H1 (cell line): ENCODE data around the gene RAB43. TPM values are rescaled to one million over a fixed set of nuclear protein-coding genes. Genes with fewer than 3 reads are reported as not detected.

ENCODE experiments used
- CTCF ChIA-PET: fragments of 300-600 bp; sonication (Branson Sonifier 250); formaldehyde crosslinking; loops from one replicate; lab custom pipeline; 2021; ENCODE audit not compliant: partially characterized antibody; lab: Charles Lee
- POLR2A ChIA-PET: fragments of 300-600 bp; sonication (Branson Sonifier 250); formaldehyde crosslinking; loops from one replicate; lab custom pipeline; 2021; ENCODE audit warnings: inconsistent platforms; ENCODE audit not compliant: partially characterized antibody; lab: Charles Lee
- DNase-seq, 2 experiments: peaks; one replicate each; pipeline versions ENCODE4 v3.0.0 to v3.0.0-alpha.2; 2010 to 2022; ENCODE audit warnings: low spot score in 2 of 2, low read depth in 1 of 2, mixed read lengths in 1 of 2
- FAIRE-seq: peaks from 2 replicates; lab custom pipeline; 2011; peaks lifted over from hg19 to GRCh38; lab: Jason Lieb, UNC
- H2AFZ ChIP-seq: 2 replicates; pipeline ENCODE4 v1.8.1; 2012; ENCODE audit warnings: low read length, inconsistent platforms
- H2AK5ac ChIP-seq: 2 replicates; pipeline ENCODE4 v1.6.1; 2013; ENCODE audit warnings: low read depth, low read length
- H2BK120ac ChIP-seq: replicated peaks from 2 replicates; pipeline ENCODE3; 2013; ENCODE audit warnings: low read depth, low read length, inconsistent platforms
- H2BK12ac ChIP-seq: 2 replicates; pipeline ENCODE4 v1.6.1; 2013; ENCODE audit warnings: low read depth, low read length
- H2BK15ac ChIP-seq: 2 replicates; pipeline ENCODE4 v1.6.1; 2013; ENCODE audit warnings: low read length
- H2BK20ac ChIP-seq: 2 replicates; pipeline ENCODE4 v1.6.1; 2013; ENCODE audit warnings: low read length
- H2BK5ac ChIP-seq: 2 replicates; pipeline ENCODE4 v1.6.1; 2013; ENCODE audit warnings: low read depth, low read length
- H3K14ac ChIP-seq: 2 replicates; pipeline ENCODE4 v1.6.1; 2013; ENCODE audit warnings: inconsistent platforms; ENCODE audit not compliant: insufficient read length
- H3K18ac ChIP-seq: 2 replicates; pipeline ENCODE4 v1.6.1; 2013; ENCODE audit warnings: low read length; ENCODE audit errors: extremely low read depth
- H3K23ac ChIP-seq: 2 replicates; pipeline ENCODE4 v1.6.1; 2013; ENCODE audit warnings: inconsistent platforms; ENCODE audit not compliant: insufficient read length
- H3K23me2 ChIP-seq: 2 replicates; pipeline ENCODE4 v1.6.1; 2013; ENCODE audit warnings: low read depth, low read length
- H3K27ac ChIP-seq: 2 replicates; pipeline ENCODE4 v1.6.1; 2011; ENCODE audit warnings: low read depth, low read length, inconsistent platforms
- H3K27me3 ChIP-seq, 4 experiments: replicated peaks in 1 of 4; 1 replicate in 1 of 4; 2 replicates in 3 of 4; pipeline versions ENCODE4 v1.6.1 to v1.8.1; 2011 to 2013; ENCODE audit warnings: low read length in 3 of 4, mild to moderate bottlenecking in 3 of 4, inconsistent platforms in 2 of 4, mixed read lengths in 2 of 4, moderate library complexity in 1 of 4; ENCODE audit not compliant: control insufficient read depth in 3 of 4, insufficient read depth in 3 of 4; ENCODE audit errors: extremely low read depth in 1 of 4
- H3K36me3 ChIP-seq, 4 experiments: 2 replicates each; pipeline versions ENCODE4 v1.6.1 to v1.8.1; 2011 to 2013; ENCODE audit warnings: mild to moderate bottlenecking in 4 of 4, low read length in 3 of 4, moderate library complexity in 2 of 4, control low read depth in 1 of 4, inconsistent platforms in 1 of 4; ENCODE audit not compliant: insufficient read depth in 4 of 4, control insufficient read depth in 2 of 4
- H3K4ac ChIP-seq: replicated peaks from 2 replicates; pipeline ENCODE3; 2013; ENCODE audit warnings: low read length, low read depth, mixed read lengths, inconsistent platforms; ENCODE audit not compliant: insufficient read length
- H3K4me1 ChIP-seq, 4 experiments: replicated peaks in 1 of 4; 1 replicate in 1 of 4; 2 replicates in 3 of 4; pipeline versions ENCODE4 v1.6.1 to v1.8.1; 2011 to 2013; ENCODE audit warnings: low read length in 3 of 4, inconsistent platforms in 2 of 4, mixed read lengths in 1 of 4; ENCODE audit not compliant: insufficient read depth in 4 of 4, control insufficient read depth in 3 of 4
- H3K4me2 ChIP-seq, 2 experiments: 2 replicates each; pipeline versions ENCODE4 v1.6.1 to v1.8.1; 2011 to 2013; ENCODE audit warnings: low read depth in 2 of 2, low read length in 2 of 2, control low read depth in 1 of 2, inconsistent platforms in 1 of 2, mild to moderate bottlenecking in 1 of 2; ENCODE audit not compliant: insufficient read depth in 1 of 2
- H3K4me3 ChIP-seq, 4 experiments: fragments of 200-600, 300-600 bp in 1 of 4; sonication (generic), shearing (Covaris generic), sonication (Bioruptor Twin) in 1 of 4; 2 replicates each; pipeline versions ENCODE4 v1.5.1 to v1.8.1; 2011 to 2016; ENCODE audit warnings: low read length in 4 of 4, low read depth in 3 of 4, control low read depth in 2 of 4, inconsistent platforms in 2 of 4, mild to moderate bottlenecking in 2 of 4, mixed read lengths in 1 of 4, moderate library complexity in 1 of 4; ENCODE audit not compliant: insufficient read depth in 2 of 4; ENCODE audit errors: extremely low read depth in 1 of 4
- H3K56ac ChIP-seq: replicated peaks from 2 replicates; pipeline ENCODE3; 2013; ENCODE audit warnings: low read depth, mild to moderate bottlenecking, mixed read lengths, low read length, inconsistent platforms; ENCODE audit not compliant: insufficient read length
- H3K79me1 ChIP-seq: 2 replicates; pipeline ENCODE4 v1.6.1; 2013; ENCODE audit warnings: low read depth, low read length, control low read depth
- H3K79me2 ChIP-seq, 2 experiments: 2 replicates each; pipeline versions ENCODE4 v1.6.1 to v1.8.1; 2012 to 2013; ENCODE audit warnings: low read length in 2 of 2, mild to moderate bottlenecking in 2 of 2, inconsistent platforms in 1 of 2; ENCODE audit not compliant: insufficient read depth in 2 of 2, control insufficient read depth in 1 of 2
- H3K9ac ChIP-seq, 4 experiments: replicated peaks in 1 of 4; 1 replicate in 1 of 4; 2 replicates in 3 of 4; pipeline versions ENCODE4 v1.6.1 to v1.8.1; 2011 to 2013; ENCODE audit warnings: low read depth in 3 of 4, low read length in 3 of 4, control low read depth in 2 of 4, mild to moderate bottlenecking in 2 of 4, moderate library complexity in 2 of 4, inconsistent platforms in 1 of 4; ENCODE audit errors: extremely low read depth in 1 of 4
- H3K9me3 ChIP-seq, 2 experiments: 2 replicates each; pipeline versions ENCODE4 v1.6.1 to v1.8.1; 2012 to 2013; ENCODE audit warnings: mild to moderate bottlenecking in 2 of 2, moderate library complexity in 2 of 2, control low read depth in 1 of 2, inconsistent platforms in 1 of 2, low read depth in 1 of 2, low read length in 1 of 2, mixed read lengths in 1 of 2; ENCODE audit not compliant: insufficient read depth in 2 of 2
- H4K20me1 ChIP-seq, 2 experiments: replicated peaks in 1 of 2; 2 replicates each; pipeline versions ENCODE3 to v1.8.1; 2011 to 2013; ENCODE audit warnings: inconsistent platforms in 2 of 2, low read length in 2 of 2, mild to moderate bottlenecking in 1 of 2; ENCODE audit not compliant: insufficient read depth in 2 of 2, control insufficient read depth in 1 of 2
- H4K5ac ChIP-seq: 2 replicates; pipeline ENCODE4 v1.6.1; 2013; ENCODE audit warnings: low read length, low read depth, mixed read lengths, inconsistent platforms; ENCODE audit not compliant: insufficient read length
- H4K8ac ChIP-seq: 2 replicates; pipeline ENCODE4 v1.8.0; 2013; ENCODE audit warnings: mild to moderate bottlenecking, moderate library complexity, low read length, inconsistent platforms; ENCODE audit not compliant: insufficient read depth; ENCODE audit errors: extremely low read depth
- H4K91ac ChIP-seq: replicated peaks from 2 replicates; pipeline ENCODE3; 2013; ENCODE audit warnings: low read length, mixed read lengths, inconsistent platforms; ENCODE audit not compliant: insufficient read length
- ATF3 ChIP-seq: IDR thresholded peaks from 2 replicates; pipeline ENCODE4 v1.6.1; 2011; ENCODE audit warnings: low read depth, mild to moderate bottlenecking, low read length; ENCODE audit not compliant: insufficient read depth
- E2F6 ChIP-seq: IDR thresholded peaks from 2 replicates; pipeline ENCODE4 v1.6.1; 2012; ENCODE audit warnings: inconsistent platforms
- GTF2F1 ChIP-seq: IDR thresholded peaks from 2 replicates; pipeline ENCODE4 v1.6.1; 2012; ENCODE audit warnings: low read depth, low read length, improper control_type of control experiment, borderline replicate concordance
- HDAC2 ChIP-seq, 2 experiments: fragments of 300-600 bp in 1 of 2; sonication (generic) in 1 of 2; IDR thresholded peaks; 2 replicates each; pipeline ENCODE4 v1.6.1; 2011 to 2012; ENCODE audit warnings: low read depth in 2 of 2, low read length in 2 of 2, mild to moderate bottlenecking in 2 of 2, moderate library complexity in 2 of 2, borderline replicate concordance in 1 of 2, inconsistent platforms in 1 of 2
- HDAC6 ChIP-seq: IDR thresholded peaks from one replicate; pipeline ENCODE4 v1.7.1; 2012; ENCODE audit warnings: low read depth, mild to moderate bottlenecking, inconsistent platforms, low read length, moderate library complexity
- KDM5A ChIP-seq: fragments of 200-600 bp; IDR thresholded peaks from 2 replicates; pipeline ENCODE4 v1.7.1; 2012; ENCODE audit warnings: mild to moderate bottlenecking, low read length, inconsistent platforms, mixed read lengths
- MAX ChIP-seq: IDR thresholded peaks from 2 replicates; pipeline ENCODE4 v1.6.1; 2012; ENCODE audit warnings: inconsistent platforms
- RAD21 ChIP-seq, 2 experiments: IDR thresholded peaks in 1 of 2; conservative IDR thresholded peaks in 1 of 2; 2 replicates each; pipeline ENCODE4 v1.6.1; 2011; ENCODE audit warnings: low read depth in 2 of 2, low read length in 2 of 2, improper control_type of control experiment in 1 of 2, inconsistent platforms in 1 of 2, mild to moderate bottlenecking in 1 of 2, moderate library complexity in 1 of 2
- TBP ChIP-seq: IDR thresholded peaks from 2 replicates; pipeline ENCODE4 v1.6.1; 2011; ENCODE audit warnings: low read depth, low read length, improper control_type of control experiment
- ZNF274 ChIP-seq: IDR thresholded peaks from 2 replicates; pipeline ENCODE4 v1.7.0; 2012; ENCODE audit warnings: low read length, borderline replicate concordance; ENCODE audit errors: extremely low read depth
- WGBS, 2 experiments: shearing (Covaris generic) in 1 of 2; methylation state at CpG; one replicate each; pipeline versions ENCODE4 v1.1.6 to v1.1.7; 2013 to 2015; ENCODE audit warnings: low lambda C conversion rate in 2 of 2, mixed read lengths in 2 of 2, inconsistent platforms in 1 of 2, low coverage in 1 of 2, missing lambda C conversion rate in 1 of 2; ENCODE audit not compliant: insufficient replicate concordance in 2 of 2, insufficient coverage in 1 of 2, insufficient read length in 1 of 2; ENCODE audit errors: extremely low coverage in 1 of 2, missing lambda C conversion rate in 1 of 2; 5-methylcytosine and 5-hydroxymethylcytosine counted together
- polyA plus RNA-seq, 7 experiments: library from polyadenylated mRNA; depleted of rRNA in 3 of 7; stranded (reverse) in 5 of 7; unstranded in 2 of 7; fragments of >200 nt in 5 of 7; fragments of 200-250 nt in 2 of 7; gene quantifications; 1 replicate in 5 of 7; 2 replicates in 1 of 7; 4 replicates in 1 of 7; pipeline versions ENCODE4 v1.2.1 to v1.2.3, GENCODE V29; 2011 to 2013; ENCODE audit warnings: missing spikeins in 2 of 7, mixed read lengths in 2 of 7
- total RNA-seq: library from RNA; stranded (reverse); fragmentation: NEBNext Ultra II Directional; extraction: Animal tissue kit (Norgen Biotek cat#: 25700); gene quantifications from 2 replicates; pipeline ENCODE4 v1.2.1, GENCODE V29; 2021

The RAB43 gene
- total and polyA plus RNA-seq, 2 of the 8 experiments (the other 6 are each of a cell fraction or from before 2014, with no cell fraction given) = 13.1 to 19.4 TPM

GRCh38 chr3:129114455-129114854 is 7.1 kb downstream of the RAB43 start:
- no peak overlapping the region for H3K56ac ChIP-seq
- H3K4ac ChIP-seq = peak overlapping the region; percentile 9
- no peak overlapping the region for H3K4me3 ChIP-seq
- no peak overlapping the region for H3K23ac ChIP-seq
- no peak overlapping the region for H3K14ac ChIP-seq
- H3K23me2 ChIP-seq = peaks cover under 1% of the 10 kb centered on the region; the same call in 1 of the 2 replicates
- H4K8ac ChIP-seq = no peak overlapping the region; the same call in 1 of the 2 replicates
- H3K4me1 ChIP-seq = peaks cover 7 to 19% (median 17%) of the 10 kb centered on the region in 4 experiments
- H2BK120ac ChIP-seq = no peak overlapping the region
- FAIRE-seq (peak; percentile 57), DNase-seq (no peak)
- peak overlapping the region; percentile 55 for H3K18ac ChIP-seq
- CTCF ChIA-PET = interaction anchor here (1.0 to 1.4 kb wide), 3 partner anchors 11 to 72 kb away, joined by 3 to 7 read pairs (median 3); no protein-coding TSS in a partner anchor
- POLR2A ChIA-PET = interaction anchor here (0.8 to 1.2 kb wide), 2 partner anchors 18 to 49 kb away, joined by 3 to 4 read pairs; no protein-coding TSS in a partner anchor
- H2BK15ac ChIP-seq = no peak overlapping the region
- H3K27ac ChIP-seq = peak overlapping the region; percentile 47
- no peaks in the 10 kb centered on the region for H3K9me3 ChIP-seq
- peaks cover 0 to 3% (median 3%) of the 10 kb centered on the region in 4 experiments; a peak in 1 of 8 replicates for H3K36me3 ChIP-seq
- no peaks in the 10 kb centered on the region for H4K20me1 ChIP-seq
- H2BK12ac ChIP-seq = peak overlapping the region; percentile 35; the same call in 1 of the 2 replicates
- peaks cover 5 to 51% of the 10 kb centered on the region in 2 experiments for H3K79me2 ChIP-seq
- TF ChIP-seq E2F6 (0 out of 2 replicates have a peak, but pooled peaks have one; percentile 56), KDM5A (no peak), MAX (peak; percentile 41; the same call in 1 of the 2 replicates), GTF2F1 (no peak), TBP (no peak), ZNF274 (no peak), HDAC2 (IDR thresholded peaks at IDR 0.05; ENCODE audit: borderline replicate concordance in 1 of 2, low read depth in 2 of 2, low read length in 2 of 2) (no peak), ATF3 (no peak), HDAC6 (no peak), RAD21 (IDR thresholded peaks at IDR 0.05 in 1 of 2, conservative IDR thresholded peaks at IDR 0.05 in 1 of 2; ENCODE audit: low read depth in 2 of 2, low read length in 2 of 2) (no peak)
- H2AFZ ChIP-seq = no peak overlapping the region
- peak overlapping the region; percentile 36; the same call in 1 of the 2 replicates for H2BK5ac ChIP-seq
- peak overlapping the region in 1 of 4 experiments; percentile 41; a peak in 1 of 7 replicates for H3K9ac ChIP-seq
- peaks cover 7% of the 10 kb centered on the region for H3K79me1 ChIP-seq
- peak overlapping the region; percentile 5 to 39; a peak in 3 of 4 replicates for H3K4me2 ChIP-seq
- no peaks in the 10 kb centered on the region for H3K27me3 ChIP-seq
- peak overlapping the region; percentile 25 for H4K5ac ChIP-seq
- H2AK5ac ChIP-seq = peak overlapping the region; percentile 53; the same call in 1 of the 2 replicates
- peak overlapping the region; percentile 29; the same call in 1 of the 2 replicates for H2BK20ac ChIP-seq
- WGBS, 2 experiments = 73% methylated on average over 6 of the region's 6 CpGs; no CpG with 5 or more reads in 1 of the 2 experiments
- H4K91ac ChIP-seq = no peak overlapping the region
